Measurements from ENCODE around the gene YWHAH. TPM values are rescaled to one million over a fixed set of nuclear protein-coding genes. Genes with fewer than 3 reads are reported as not detected.

YWHAH gene
- total and polyA plus RNA-seq, 4 donors = 50.1 to 151 (median 90.0) TPM

DNA sequence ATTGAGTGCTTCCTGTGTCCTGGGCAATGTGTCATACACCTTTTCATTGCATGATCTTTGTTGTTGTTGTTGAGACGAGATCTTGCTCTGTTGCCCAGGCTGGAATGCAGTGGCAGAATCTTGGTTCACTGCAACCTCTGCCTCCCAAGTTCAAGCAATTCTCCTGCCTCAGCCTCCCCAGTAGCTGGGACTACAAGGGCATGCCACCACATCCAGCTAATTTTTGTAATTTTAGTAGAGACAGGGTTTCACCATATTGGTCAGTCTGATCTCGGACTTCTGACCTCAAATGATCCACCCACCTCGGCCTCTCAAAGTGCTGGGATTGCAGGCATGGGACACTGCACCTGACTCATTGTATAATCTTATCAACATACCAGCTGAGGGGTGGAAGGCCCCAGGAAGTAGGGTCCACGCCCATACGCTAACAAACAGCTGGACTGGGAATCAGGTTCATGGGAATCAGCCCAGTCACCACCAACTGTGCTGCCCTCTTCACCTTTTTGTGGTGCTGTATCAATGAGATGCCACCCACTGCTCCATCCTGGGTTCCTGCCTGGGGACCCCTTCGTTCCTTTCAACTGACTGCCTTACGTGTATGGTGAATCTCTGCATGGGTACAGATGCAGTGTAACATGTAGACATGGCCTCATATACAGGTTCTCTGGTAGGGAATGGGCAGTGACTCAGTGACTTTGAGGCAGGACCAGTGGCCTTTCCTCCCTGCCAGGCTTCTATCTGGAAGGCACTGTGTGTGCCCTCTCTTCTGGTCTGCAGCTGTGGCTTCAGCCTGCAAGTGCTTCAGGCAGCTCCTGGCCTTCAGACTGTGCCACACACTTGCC is 32.5 kb upstream of the YWHAH start:
- no peak overlapping the region for H3K9ac ChIP-seq (ENCODE audit: insufficient read depth in 1 of 2, low read length in 2 of 2)
- H3K4me3 ChIP-seq = no peak overlapping the region

DNA sequence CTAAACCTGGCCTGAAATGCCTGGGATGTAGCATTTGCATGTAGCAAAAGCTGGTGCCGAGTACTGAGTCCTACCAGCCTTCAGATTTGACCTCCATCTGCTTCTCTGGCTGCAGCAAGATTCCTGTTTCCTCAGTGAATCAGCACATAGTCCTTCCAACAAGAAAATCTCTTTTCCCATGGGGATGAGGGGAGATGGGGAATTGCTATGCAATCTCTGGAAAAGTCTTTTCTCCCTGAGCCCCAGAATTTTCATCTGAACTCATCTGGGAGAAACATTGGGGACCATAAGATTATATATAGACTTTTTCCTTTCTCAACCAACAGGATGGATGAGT is 32.0 kb upstream of the YWHAH start:
- 90 to 100% methylated on average over 1 of the region's 1 CpG for WGBS, 2 donors
- TF ChIP-seq CTCF (IDR thresholded peaks at IDR 0.05; ENCODE audit: control extremely low read depth, extremely low read depth) = no peak
- H3K27ac ChIP-seq (ENCODE audit: low read depth in 1 of 2, low read length in 1 of 2) = no peak overlapping the region

More for the DNA sequence above, 32.5 kb upstream of the YWHAH start:
- Histone ChIP-seq H3K27me3 (ENCODE audit: control insufficient read depth in 3 of 3, insufficient read depth in 3 of 3, low read length in 2 of 3) (no peaks in the 10 kb centered on the region), H3K4me1 (ENCODE audit: control insufficient read depth in 5 of 5, insufficient read depth in 5 of 5, low read length in 5 of 5) (no peaks in the 10 kb centered on the region), H3K27ac (ENCODE audit: low read depth in 1 of 2, low read length in 1 of 2) (no peak overlapping the region), H3K9me3 (ENCODE audit: control insufficient read depth in 4 of 4, insufficient read depth in 3 of 4, low read length in 3 of 4) (no peaks in the 10 kb centered on the region), H3K36me3 (ENCODE audit: control insufficient read depth in 4 of 4, insufficient read depth in 4 of 4, low read length in 4 of 4) (peaks cover 0 to 4% (median 2%) of the 10 kb centered on the region in 4 donors)
- no peak for TF ChIP-seq CTCF (IDR thresholded peaks at IDR 0.05; ENCODE audit: control extremely low read depth, extremely low read depth)
- 93 to 94% methylated on average over 7 of the region's 7 CpGs for WGBS, 2 donors
- ATAC-seq (ENCODE audit: insufficient read depth, low FRiP score) (no peak), DNase-seq (no peak)

DNA sequence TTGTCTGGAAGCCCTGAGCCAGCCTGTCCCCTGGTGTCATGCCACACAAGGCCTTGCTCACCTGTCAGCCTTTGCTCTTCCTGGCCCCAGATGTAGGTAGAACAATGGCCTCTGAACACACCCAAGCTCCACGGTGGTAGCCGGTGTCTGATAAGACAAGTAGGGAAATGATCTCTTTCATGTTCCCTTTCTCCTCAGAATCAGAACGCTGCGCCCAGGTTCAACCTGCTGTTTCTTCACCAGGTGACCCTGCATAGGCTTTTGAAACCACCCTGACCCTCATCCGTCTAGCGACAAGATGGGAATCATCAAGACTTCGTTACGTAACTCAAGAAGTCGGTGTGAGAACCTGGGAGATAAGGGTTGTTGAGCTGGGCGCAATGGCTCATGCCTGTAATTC is 28.7 kb upstream of the YWHAH start:
- WGBS, 2 donors = 65 to 74% methylated on average over 10 of the region's 10 CpGs
- Histone ChIP-seq H3K36me3 (ENCODE audit: control insufficient read depth in 4 of 4, insufficient read depth in 4 of 4, low read length in 4 of 4) (no peaks in the 10 kb centered on the region), H3K4me3 (no peak overlapping the region), H3K9ac (ENCODE audit: insufficient read depth in 1 of 2, low read length in 2 of 2) (no peak overlapping the region), H3K4me1 (ENCODE audit: control insufficient read depth in 5 of 5, insufficient read depth in 5 of 5, low read length in 5 of 5) (no peaks in the 10 kb centered on the region), H3K27ac (ENCODE audit: low read depth in 1 of 2, low read length in 1 of 2) (no peak overlapping the region), H3K27me3 (ENCODE audit: control insufficient read depth in 3 of 3, insufficient read depth in 3 of 3, low read length in 2 of 3) (no peaks in the 10 kb centered on the region), H3K9me3 (ENCODE audit: control insufficient read depth in 4 of 4, insufficient read depth in 3 of 4, low read length in 3 of 4) (no peaks in the 10 kb centered on the region)
- no peak for TF ChIP-seq CTCF (IDR thresholded peaks at IDR 0.05; ENCODE audit: control extremely low read depth, extremely low read depth)
- DNase-seq (no peak), ATAC-seq (ENCODE audit: insufficient read depth, low FRiP score) (no peak)

More for the DNA sequence above, 32.0 kb upstream of the YWHAH start:
- no peaks in the 10 kb centered on the region for H3K4me1 ChIP-seq (ENCODE audit: control insufficient read depth in 5 of 5, insufficient read depth in 5 of 5, low read length in 5 of 5)
- H3K9me3 ChIP-seq (ENCODE audit: control insufficient read depth in 4 of 4, insufficient read depth in 3 of 4, low read length in 3 of 4) = no peaks in the 10 kb centered on the region
- peaks cover 0 to 4% (median 0%) of the 10 kb centered on the region in 4 donors for H3K36me3 ChIP-seq (ENCODE audit: control insufficient read depth in 4 of 4, insufficient read depth in 4 of 4, low read length in 4 of 4)
- no peak for ATAC-seq (ENCODE audit: insufficient read depth, low FRiP score)
- H3K4me3 ChIP-seq = no peak overlapping the region
- no peak for DNase-seq
- no peaks in the 10 kb centered on the region for H3K27me3 ChIP-seq (ENCODE audit: control insufficient read depth in 3 of 3, insufficient read depth in 3 of 3, low read length in 2 of 3)
- H3K9ac ChIP-seq (ENCODE audit: insufficient read depth in 1 of 2, low read length in 2 of 2) = no peak overlapping the region

Measured in lung (tissue), 12 donors.